SK-N-MC (cell line): ENCODE results near the gene YPEL4.
A peak's percentile ranks its signal among the peaks of the same experiment; 100 is the strongest.

Experiments
- DNase-seq: peaks from one replicate; pipeline ENCODE4 v3.0.0-alpha.2; 2011; ENCODE audit warnings: low read depth, low spot score
- H3K27ac ChIP-seq: fragments of 200-600 bp; sonication (generic); 2 replicates; pipeline ENCODE4 v1.5.1; 2016; ENCODE audit warnings: mixed run types
- H3K36me3 ChIP-seq: fragments of 200-600 bp; sonication (generic); 2 replicates; pipeline ENCODE4 v1.6.1; 2017; ENCODE audit warnings: antibody characterized with exemption, low read length, mixed read lengths; ENCODE audit not compliant: insufficient read depth
- H3K4me3 ChIP-seq: fragments of 200-600 bp; sonication (generic); 2 replicates; pipeline ENCODE4 v1.5.1; 2016
- H3K9ac ChIP-seq: fragments of 200-600 bp; sonication (generic); 2 replicates; pipeline ENCODE4 v1.8.0; 2017; ENCODE audit warnings: mixed run types, mixed read lengths; ENCODE audit not compliant: insufficient read length
- H3K9me3 ChIP-seq: fragments of 200-600 bp; sonication (generic); 2 replicates; pipeline ENCODE4 v1.6.1; 2017; ENCODE audit warnings: low read depth, mild to moderate bottlenecking, antibody characterized with exemption, low read length, moderate library complexity, mixed read lengths
- EZH2 ChIP-seq: fragments of 200-600 bp; sonication (generic); IDR thresholded peaks from one replicate; pipeline ENCODE4 v1.6.1; 2017; ENCODE audit warnings: antibody characterized with exemption
- FOXP2 ChIP-seq: optimal IDR thresholded peaks from 2 replicates; pipeline ENCODE3; 2011; ENCODE audit warnings: mild to moderate bottlenecking, moderate library complexity; ENCODE audit not compliant: insufficient read depth; ENCODE audit errors: extremely low read length, control extremely low read depth
- POLR2AphosphoS5 ChIP-seq: IDR thresholded peaks from 2 replicates; pipeline ENCODE4 v1.6.1; 2012; ENCODE audit warnings: mild to moderate bottlenecking, low read depth, low read length, borderline replicate concordance

YPEL4 gene

DNA sequence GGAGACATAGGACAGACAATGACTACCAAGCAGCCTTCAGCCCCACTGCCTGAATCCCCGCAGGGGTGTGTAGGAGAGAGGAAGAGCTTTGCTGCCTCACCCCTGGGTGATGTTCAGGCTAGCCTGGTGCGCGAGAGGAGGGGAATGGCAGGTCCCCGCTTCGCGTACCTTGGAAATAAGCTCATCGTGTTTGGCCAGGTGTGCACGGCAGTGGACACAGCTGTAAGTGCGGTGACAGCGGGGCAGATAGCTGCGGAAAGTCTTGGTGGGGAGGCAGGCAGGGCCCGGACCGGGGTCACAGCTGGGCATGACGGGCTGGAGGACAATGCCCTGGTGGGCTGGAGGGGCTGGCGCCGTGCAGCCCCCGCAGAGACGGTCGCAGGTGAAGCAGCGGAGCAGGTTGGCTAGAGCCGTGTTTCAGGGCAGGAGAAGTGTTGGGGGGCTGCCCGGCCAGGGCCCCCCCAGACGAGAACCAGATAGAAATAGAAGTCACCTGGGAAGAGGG is 2.9 kb downstream of the YPEL4 start:
- H3K4me3 ChIP-seq: peak overlapping the region; percentile 31; the same call in 1 of the 2 replicates
- no peaks in the 10 kb centered on the region for H3K36me3 ChIP-seq
- H3K9me3 ChIP-seq: no peaks in the 10 kb centered on the region
- no peak for DNase-seq
- no peak overlapping the region for H3K9ac ChIP-seq
- TF ChIP-seq EZH2 (no peak), FOXP2 (no peak), POLR2AphosphoS5 (peak; percentile 50; the same call in 1 of the 2 replicates)
- H3K27ac ChIP-seq: no peak overlapping the region

DNA sequence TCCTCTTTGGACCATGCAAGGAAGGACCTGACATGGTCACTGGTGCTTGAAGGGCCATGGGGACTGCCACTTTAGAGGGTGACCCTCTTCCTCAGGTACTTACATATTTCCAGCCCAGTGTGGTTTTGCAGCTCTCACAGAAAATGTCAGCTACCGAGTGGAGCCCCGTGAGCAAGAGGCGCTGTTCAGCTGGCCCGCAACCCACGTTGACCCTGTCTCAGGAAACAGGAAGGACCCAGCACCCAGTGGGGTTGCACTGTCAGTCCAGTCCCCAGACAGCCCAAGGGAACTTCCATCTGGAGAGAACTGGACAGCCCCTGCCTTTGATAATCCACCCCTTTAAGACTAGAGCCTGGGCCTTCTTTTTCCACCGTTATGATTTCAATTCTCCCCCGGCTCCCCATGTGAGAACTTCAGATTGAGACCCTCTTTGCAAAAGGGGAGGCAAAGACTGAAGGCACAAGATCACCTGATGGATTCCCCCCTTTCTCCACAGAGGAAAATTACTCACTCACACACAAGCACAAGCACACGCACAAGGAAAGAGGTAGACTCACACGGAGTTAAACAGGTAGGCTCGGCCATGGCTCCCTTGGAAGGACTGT is 3.4 kb downstream of the YPEL4 start:
- TF ChIP-seq FOXP2 (no peak), EZH2 (no peak), POLR2AphosphoS5 (no peak)
- no peak overlapping the region for H3K4me3 ChIP-seq
- no peak overlapping the region for H3K9ac ChIP-seq
- no peak for DNase-seq
- H3K9me3 ChIP-seq: no peaks in the 10 kb centered on the region
- H3K36me3 ChIP-seq: no peaks in the 10 kb centered on the region
- no peak overlapping the region for H3K27ac ChIP-seq

DNA sequence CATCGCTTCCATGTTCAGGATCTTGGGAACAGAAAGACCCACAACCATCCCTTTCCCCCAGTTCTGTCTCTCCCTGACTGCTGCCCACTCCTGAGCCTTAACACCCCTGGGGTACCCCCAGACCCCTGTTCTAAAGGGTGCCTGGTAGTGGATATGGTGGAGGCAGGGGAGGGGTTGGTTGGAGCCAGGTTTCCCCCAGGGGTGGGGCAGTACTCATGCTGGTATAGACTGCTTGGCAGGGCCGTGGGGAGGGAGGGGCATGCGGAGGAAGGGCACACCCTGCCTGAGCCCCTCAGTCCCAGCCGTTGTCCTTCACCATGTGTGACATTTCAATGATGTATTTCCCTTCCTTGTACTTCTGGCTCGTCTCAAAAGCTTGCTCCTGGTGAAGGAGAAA is 4.0 kb downstream of the YPEL4 start:
- Histone ChIP-seq H3K4me3 (peak overlapping the region; percentile 20; the same call in 1 of the 2 replicates), H3K27ac (no peak overlapping the region), H3K9ac (no peak overlapping the region), H3K36me3 (no peaks in the 10 kb centered on the region), H3K9me3 (no peaks in the 10 kb centered on the region)
- TF ChIP-seq FOXP2 (no peak), POLR2AphosphoS5 (peak; percentile 49)
- DNase-seq: no peak

DNA sequence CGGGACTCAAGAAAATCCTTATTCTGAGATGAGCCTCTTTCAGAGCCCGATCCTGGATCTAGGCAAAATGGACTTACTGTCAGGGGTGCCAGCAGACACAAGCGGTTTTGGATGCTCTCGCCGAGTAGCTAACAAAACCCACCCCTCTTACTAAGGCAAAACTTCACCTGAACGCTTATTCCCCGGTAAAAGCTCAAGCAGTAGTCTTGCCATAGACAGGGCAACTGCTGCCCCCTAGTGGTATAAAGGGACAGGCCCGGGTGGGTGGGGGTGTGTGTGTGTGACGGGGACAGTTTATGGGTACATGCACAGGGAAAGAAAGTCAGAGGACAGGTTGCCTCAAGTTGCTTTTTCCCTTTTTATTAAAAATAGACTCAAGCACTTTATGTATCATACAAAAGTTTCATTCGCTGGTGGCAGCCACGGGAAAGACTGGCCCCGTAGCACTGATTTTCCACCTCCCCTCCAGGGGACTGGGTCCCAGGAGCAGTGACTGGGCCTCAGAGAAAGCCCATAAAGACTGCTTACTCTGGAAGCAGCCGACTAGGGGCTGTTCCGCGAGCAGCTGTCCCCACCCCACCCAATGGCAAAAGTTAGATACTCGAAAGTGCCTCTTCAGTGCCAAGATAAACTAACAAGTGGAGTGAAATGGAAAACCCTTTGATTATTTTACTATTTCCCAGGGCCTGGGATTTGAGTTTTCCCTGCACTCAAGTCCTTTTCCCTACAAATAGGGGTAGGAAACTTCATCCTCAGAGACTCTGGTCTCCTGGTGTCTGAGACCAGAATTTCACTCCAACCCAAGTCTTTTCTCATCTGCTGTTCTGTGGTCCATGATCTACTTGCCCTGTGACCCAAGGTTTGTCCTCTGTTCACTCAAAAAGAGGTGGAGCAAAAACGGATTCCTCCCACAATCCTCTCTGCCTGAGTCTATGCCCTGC is 4.7 kb downstream of the YPEL4 start:
- peak overlapping the region; percentile 20; the same call in 1 of the 2 replicates for H3K4me3 ChIP-seq
- no peak overlapping the region for H3K9ac ChIP-seq
- H3K36me3 ChIP-seq: 0 out of 2 replicates have a peak, but pooled peaks cover 3% of the 10 kb centered on the region

DNA sequence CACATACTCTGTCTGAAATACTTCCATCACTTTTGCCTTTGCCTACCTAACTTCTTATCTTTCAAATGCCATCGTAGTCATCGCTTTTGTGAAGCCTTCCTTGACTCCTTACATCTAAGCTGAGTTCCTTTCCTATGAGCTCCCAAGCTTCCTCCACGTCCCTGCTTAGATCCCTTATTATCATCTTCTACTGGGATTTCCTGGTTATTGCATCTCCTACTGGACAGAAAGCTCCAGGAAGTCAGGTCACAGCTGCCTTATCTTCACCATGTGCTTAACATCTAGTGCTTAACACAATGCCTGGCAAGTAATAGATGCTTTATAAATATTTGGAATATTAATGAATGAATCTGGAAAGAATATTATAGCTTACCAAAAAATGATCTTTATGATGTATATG is 5.9 kb downstream of the YPEL4 start:
- H3K27ac ChIP-seq: peak overlapping the region; percentile 58
- H3K9ac ChIP-seq: no peak overlapping the region
- TF ChIP-seq EZH2: no peak
- TF ChIP-seq POLR2AphosphoS5: 0 out of 2 replicates have a peak, but pooled peaks have one; percentile 10
- no peaks in the 10 kb centered on the region for H3K9me3 ChIP-seq
- H3K36me3 ChIP-seq: 0 out of 2 replicates have a peak, but pooled peaks cover 3% of the 10 kb centered on the region
- no peak for DNase-seq
- H3K4me3 ChIP-seq: no peak overlapping the region

More for the DNA sequence above, 4.7 kb downstream of the YPEL4 start:
- Histone ChIP-seq H3K27ac (peak overlapping the region; percentile 63), H3K9me3 (no peaks in the 10 kb centered on the region)
- DNase-seq: peak; percentile 66
- TF ChIP-seq FOXP2 (no peak), POLR2AphosphoS5 (peak; percentile 78), EZH2 (no peak)

DNA sequence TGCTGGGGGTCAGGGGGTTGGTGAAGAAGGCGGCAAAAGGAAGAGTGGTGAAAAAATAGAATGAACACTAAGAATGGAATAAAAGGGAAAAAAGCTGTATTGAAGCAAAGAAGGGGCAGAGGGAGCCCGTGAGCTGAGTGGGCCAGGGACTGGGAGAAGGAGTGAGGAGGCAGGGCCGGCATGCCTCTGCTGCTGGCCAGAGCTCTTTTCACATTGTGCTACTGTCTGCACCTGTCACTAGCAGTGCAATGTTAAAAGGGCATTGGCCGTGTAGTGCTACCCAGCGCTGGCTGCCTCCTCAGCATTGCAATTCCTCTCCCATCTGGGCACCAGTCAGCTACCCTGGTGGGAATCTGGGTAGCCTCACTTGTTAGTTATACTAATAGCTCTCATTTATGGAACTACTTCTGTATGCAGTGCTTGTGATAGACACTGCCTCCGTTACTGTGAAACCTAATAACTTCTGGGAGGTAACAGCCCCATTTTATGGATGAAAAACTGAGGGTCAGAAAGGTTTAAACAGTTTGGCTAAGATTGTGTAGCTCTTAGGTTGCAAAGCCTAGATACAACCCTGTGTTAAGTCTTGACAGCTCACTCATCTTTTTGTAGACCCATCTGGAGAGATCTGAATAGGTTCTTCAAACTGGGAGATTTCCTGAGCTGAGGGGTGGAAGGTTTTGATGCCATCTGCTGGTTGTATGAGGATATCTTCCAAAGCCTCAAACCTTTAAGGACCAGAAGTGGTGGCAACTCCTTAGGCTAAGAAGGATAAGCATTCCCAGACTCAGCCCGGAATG is 8.5 kb downstream of the YPEL4 start:
- H3K27ac ChIP-seq: peak overlapping the region; percentile 92
- H3K36me3 ChIP-seq: 0 out of 2 replicates have a peak, but pooled peaks cover 3% of the 10 kb centered on the region
- no peaks in the 10 kb centered on the region for H3K9me3 ChIP-seq
- TF ChIP-seq FOXP2: no peak
- TF ChIP-seq EZH2: no peak
- no peak; the same call in none of the 2 replicates for TF ChIP-seq POLR2AphosphoS5
- H3K9ac ChIP-seq: no peak overlapping the region
- no peak overlapping the region for H3K4me3 ChIP-seq
- peak; percentile 59 for DNase-seq

DNA sequence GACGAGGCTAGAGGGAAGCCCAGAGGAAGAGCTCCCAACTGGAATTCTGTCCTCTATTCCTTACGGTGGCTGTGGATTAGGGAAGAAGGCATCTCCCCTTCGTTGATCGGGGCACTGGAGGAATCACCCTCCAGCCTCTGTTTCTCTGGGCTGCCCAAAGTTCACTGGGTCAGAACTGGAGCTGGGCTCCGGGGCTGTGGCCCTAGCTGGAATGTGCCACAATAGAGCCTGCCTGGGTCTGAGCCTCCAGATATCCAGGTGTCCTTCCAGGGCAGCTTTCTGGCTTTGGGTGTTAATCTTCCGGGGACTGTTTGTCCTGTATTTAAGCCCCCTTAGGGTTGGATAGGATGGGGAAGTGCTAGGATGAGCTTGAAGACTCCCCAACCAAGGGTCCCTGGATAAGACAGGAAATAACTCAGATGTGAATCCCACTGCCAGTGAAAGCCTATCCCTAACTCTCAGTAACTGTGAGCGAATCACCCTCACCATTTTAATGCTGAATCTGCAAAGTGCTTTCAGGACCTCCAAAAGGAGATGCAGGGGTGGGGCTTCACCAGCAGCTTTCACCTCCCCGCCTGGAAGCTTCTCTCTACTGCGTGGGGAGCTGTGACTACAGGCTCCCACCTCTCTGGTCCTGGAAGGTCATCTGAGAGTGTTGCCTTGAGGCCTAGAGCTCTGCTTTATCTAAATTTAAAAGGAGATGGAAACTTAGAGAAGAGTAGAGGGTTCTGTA is 9.5 kb downstream of the YPEL4 start:
- peak overlapping the region; percentile 92 for H3K27ac ChIP-seq
- peak overlapping the region; percentile 97 for H3K4me3 ChIP-seq
- H3K9ac ChIP-seq: peak overlapping the region; percentile 73
- peak; percentile 22 for TF ChIP-seq POLR2AphosphoS5
- no peak for TF ChIP-seq FOXP2
- no peaks in the 10 kb centered on the region for H3K9me3 ChIP-seq
- no peak for DNase-seq
- 0 out of 2 replicates have a peak, but pooled peaks cover 3% of the 10 kb centered on the region for H3K36me3 ChIP-seq
